Colon (tissue), 2 donors: Measurements from ENCODE around the gene HPS3.
"Not testable (repeated sequence)": the region's sequence is repeated elsewhere in the genome, so short reads cannot be mapped to it uniquely, and the experiment has no call there.

Source experiments
- FAIRE-seq: peaks from 2 replicates; lab custom pipeline; 2012; peaks lifted over from hg19 to GRCh38; lab: Jason Lieb, UNC
- donor health status: control.
- donor health status: control.

The HPS3 gene, protein sequence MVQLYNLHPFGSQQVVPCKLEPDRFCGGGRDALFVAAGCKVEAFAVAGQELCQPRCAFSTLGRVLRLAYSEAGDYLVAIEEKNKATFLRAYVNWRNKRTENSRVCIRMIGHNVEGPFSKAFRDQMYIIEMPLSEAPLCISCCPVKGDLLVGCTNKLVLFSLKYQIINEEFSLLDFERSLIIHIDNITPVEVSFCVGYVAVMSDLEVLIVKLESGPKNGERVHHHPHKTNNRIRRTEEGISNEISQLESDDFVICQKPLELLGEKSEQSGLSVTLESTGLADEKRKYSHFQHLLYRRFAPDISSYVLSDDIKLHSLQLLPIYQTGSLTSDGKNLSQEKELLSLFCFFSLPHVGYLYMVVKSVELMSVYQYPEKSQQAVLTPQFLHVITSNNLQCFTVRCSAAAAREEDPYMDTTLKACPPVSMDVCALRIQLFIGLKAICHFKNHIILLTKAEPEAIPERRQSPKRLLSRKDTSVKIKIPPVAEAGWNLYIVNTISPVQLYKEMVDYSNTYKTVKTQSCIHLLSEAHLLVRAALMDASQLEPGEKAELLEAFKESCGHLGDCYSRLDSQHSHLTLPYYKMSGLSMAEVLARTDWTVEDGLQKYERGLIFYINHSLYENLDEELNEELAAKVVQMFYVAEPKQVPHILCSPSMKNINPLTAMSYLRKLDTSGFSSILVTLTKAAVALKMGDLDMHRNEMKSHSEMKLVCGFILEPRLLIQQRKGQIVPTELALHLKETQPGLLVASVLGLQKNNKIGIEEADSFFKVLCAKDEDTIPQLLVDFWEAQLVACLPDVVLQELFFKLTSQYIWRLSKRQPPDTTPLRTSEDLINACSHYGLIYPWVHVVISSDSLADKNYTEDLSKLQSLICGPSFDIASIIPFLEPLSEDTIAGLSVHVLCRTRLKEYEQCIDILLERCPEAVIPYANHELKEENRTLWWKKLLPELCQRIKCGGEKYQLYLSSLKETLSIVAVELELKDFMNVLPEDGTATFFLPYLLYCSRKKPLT

DNA sequence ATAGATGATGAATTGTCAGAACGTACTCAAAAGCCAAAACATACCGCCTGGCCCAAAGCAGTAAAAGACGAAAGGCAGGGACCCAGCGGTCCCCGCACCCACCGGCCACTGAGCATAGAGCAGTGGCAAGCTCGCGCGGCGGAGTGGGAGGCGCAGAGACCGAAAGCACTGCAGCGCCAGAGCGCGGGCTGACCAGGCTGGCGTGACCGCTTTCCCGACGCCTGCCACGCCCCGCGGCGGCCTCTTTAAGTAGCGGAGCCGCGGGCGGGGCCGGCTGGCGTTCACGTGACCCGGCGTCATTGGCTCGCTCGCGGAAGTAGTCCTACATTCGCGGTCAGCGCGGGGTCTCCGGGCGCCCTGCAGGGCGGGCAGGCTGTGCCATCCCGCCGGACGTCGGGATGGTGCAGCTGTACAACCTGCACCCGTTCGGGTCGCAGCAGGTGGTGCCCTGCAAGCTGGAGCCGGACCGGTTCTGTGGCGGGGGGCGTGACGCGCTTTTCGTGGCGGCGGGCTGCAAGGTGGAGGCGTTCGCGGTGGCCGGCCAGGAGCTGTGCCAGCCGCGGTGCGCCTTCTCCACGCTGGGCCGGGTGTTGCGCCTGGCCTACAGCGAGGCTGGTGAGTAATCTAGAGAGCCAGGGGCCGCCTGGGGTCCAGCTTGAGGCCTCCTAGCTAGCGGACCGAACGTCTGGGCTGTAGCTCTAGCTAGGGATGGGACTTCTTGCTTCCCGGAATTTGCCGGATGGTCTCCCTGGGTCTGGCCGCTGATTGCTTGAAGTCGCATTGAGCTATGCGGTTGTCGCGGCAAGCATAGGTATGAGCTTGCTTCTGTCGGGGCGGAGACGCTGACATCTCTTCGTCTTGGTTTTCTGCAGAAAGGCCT lies at the start of gene HPS3:
HPS3 (plus strand) TSS at position 313 of the 880 bp plus-strand sequence; CDS start at position 399, 86 bp downstream.
- FAIRE-seq = no peak

DNA sequence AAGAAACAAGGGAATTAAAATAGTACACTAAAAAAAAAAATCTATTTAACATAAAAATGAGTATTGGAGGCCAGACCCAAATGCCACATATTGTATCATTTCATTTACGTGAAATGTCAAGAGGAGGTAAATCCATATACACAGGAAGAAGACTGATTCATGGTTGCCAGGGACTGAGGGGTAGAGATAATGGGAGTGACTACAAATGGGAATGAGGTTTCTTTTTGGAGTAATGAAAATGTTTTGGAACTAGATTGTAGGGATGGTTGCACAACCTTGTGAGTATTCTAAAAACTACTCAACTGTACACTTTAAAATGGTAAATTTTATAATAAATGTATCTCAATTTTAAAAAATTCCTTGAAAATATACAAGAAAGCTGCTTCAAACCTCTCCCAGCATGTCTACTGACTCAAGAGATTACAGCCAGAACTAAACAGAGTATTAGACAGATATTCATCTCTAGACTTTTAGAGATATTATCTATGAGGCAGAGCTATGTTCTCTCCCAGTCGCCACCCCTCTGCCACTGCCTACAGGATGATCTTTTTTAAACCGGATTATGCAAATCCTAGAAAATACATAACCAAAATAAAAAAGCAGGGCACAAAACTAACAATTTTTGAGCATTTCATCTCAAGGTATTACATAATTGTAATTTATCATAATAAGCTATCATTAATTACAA lies 49.3 kb upstream of the HPS3 start:
- no peak for FAIRE-seq

DNA sequence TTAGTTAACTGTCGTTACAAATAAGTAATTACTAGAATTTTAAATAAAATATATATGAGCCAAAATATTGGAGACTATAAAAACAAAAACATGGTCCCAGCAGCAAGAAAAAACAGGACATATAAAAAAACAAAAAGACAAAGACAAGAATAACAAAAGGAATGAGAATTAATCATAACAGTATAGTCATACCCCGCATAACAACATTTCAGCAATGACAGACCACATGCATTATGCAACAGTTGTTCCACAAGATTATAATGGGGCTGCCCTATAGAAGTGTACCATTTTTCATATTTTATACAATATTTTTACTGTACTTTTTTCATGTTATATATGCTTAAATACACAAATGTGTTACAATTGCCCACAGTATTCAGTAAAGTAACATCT lies 48.7 kb upstream of the HPS3 start:
- no peak for FAIRE-seq

- FAIRE-seq = no peak
Observed at GRCh38 chr3:149081772-149082171, 47.7 kb upstream of the HPS3 start.

GRCh38 chr3:149085828-149086231 lies 43.6 kb upstream of the HPS3 start:
- no peak for FAIRE-seq

- FAIRE-seq = no peak
Observed at GRCh38 chr3:149086232-149086988, 43.0 kb upstream of the HPS3 start, which contains the start of gene HLTF. Gene HLTF (minus strand): TSS chr3:149086533. CDS start chr3:149086336, 197 bp downstream.

DNA sequence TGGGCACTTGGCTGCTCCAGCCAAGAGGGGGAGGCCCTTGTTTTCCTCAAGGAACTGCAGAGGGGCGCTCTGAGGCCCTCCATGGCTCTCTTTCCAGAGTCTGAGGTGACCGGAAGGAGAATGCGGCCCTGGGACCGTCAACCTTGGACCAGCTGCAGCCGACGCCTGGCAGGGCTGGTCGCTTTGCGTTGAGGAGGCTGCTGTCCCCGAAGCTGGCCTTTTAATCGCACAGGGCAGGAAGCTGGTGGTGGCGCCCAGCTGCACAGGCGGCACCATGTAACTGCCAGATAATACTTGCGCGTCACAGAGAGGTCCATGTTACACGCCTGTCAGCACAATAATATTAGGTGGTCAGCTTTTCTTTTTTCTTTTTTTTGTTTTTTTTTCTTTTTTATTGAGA lies 42.2 kb upstream of the HPS3 start:
- no peak for FAIRE-seq

DNA sequence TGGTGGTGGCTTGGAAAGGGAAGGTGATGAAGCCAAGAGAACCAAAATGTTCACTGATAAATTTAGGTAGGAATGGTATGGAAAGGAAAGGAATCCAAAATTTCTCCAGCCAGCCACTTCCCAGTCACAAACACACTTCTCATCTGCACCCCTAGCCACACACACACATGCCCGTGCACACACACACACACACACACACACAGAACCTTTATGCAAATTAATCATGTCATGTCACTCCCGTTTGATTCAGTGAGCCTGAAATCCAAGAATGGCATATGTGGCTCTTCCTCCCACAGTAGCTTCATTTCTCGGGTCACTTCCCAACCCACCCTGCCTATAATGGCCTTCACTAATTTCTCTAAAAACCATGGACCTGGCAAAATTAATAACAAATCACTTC lies 40.0 kb upstream of the HPS3 start:
- no peak for FAIRE-seq

GRCh38 chr3:149090461-149090860 lies 39.0 kb upstream of the HPS3 start:
- no peak for FAIRE-seq

- no peak for FAIRE-seq
Observed at GRCh38 chr3:149090907-149091306, 38.5 kb upstream of the HPS3 start.

DNA sequence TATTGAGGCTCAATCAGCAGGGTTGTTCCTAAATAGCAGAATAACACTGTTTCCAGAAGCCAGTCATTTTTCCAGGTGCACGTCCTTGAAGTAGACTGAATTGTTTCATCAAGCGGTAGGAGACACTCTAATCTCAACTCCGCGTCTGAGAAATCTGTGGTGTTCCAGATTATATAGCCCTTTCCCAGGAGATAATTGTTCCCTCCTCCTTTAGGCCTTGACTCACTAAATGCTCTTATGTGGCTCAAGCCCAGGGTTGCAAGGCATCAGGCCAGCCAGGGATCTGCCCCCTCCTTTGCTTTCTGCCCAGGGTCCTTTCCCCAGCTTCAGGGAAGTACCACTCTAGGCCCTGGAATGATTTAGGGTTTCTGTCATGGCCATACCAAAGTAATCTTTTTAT lies 37.5 kb upstream of the HPS3 start:
- no peak for FAIRE-seq

DNA sequence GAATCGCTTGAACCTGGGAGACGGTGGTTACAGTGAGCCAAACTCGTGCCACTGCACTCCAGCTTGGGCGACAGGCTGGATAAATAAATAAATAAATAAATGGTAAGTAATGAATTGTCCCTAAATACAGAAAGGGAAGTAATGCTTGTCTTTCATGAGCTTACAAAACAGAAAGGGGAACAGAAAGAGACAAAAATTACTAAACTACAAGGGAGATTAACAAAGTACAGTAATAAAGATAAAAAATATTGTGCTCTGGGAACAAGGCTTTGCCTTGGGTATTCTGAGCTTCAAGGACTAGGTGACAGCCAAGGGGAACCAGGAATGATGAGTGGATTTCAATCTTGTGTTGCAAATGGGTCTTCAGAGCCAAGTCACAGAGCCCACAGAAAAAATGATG lies 34.0 kb upstream of the HPS3 start:
- no peak for FAIRE-seq

GRCh38 chr3:149097987-149098386 lies 31.5 kb upstream of the HPS3 start:
- not testable (repeated sequence) for FAIRE-seq

- no peak for FAIRE-seq
Observed at GRCh38 chr3:149101154-149101553, 28.3 kb upstream of the HPS3 start.

DNA sequence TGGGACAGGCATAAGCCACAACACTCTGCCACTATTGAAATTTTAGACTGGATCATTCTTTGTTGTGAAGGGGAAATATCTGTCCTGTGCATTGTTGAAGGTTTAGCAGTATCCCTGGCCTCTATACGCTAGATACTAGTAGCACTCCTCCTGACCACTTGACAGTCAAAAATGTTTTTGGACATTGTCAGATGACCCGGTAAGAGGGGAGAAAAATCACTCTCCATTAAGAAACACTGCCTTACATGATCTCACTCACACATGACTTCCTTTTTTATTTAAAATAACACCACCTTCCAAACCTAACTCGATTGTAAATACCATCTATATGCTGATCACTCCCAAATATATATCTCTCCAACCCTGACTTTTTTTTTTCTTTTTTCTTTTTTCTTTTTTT lies 27.8 kb upstream of the HPS3 start:
- no peak for FAIRE-seq

DNA sequence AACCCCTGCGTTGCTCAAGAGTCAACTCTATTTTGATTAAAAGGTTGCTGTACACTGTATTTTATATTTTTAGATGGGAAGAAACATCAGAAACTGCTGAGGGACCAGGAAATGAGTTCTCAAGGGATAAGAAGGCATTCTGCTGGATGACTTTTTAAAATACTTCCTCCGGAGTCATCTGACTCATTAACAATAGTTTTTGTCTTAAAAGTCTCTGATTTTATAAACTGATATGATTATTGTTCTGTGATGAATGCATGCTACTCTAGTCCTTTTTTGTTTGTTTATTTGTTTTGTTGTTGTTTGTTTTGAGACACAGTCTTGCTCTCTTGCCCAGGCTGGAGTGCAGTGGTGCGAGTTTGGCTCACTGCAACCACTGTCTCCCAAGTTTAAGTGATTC lies 25.0 kb upstream of the HPS3 start:
- no peak for FAIRE-seq

- no peak for FAIRE-seq
Observed at GRCh38 chr3:149114458-149114857, 15.0 kb upstream of the HPS3 start.

GRCh38 chr3:149115114-149115513 lies 14.3 kb upstream of the HPS3 start:
- FAIRE-seq = no peak

GRCh38 chr3:149118724-149119123 lies 10.7 kb upstream of the HPS3 start:
- no peak for FAIRE-seq

DNA sequence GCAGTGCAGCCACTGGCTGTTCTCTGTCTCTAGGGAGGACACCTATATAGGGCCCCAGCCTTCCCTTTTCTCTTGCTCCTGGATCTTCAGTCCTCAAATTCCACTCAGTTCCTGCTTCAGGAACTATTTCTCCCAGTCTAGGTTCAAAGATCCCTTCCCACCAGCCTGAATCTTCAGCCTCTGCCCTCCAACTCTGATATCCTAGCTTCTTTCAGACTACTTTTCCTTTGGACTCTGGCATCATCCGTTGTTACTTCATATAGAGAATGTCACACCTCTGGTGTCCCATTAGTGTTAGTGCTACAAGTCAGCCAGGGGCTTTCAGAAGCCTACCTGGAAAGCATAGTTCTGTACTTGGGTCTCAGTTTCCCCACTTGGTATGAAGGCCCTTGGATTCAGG lies 10.0 kb upstream of the HPS3 start:
- FAIRE-seq = no peak
